Neural cell (in vitro differentiated cells): ENCODE data around the gene CDHR2.

Experiments
- CTCF ChIP-seq: fragments of 450-650 bp; IDR thresholded peaks from 2 replicates; pipeline ENCODE4 v1.5.1; 2014; ENCODE audit warnings: antibody characterized with exemption, mild to moderate bottlenecking, moderate library complexity; ENCODE audit not compliant: poor library complexity, severe bottlenecking
- EP300 ChIP-seq: fragments of 450-650 bp; conservative IDR thresholded peaks from 2 replicates; pipeline ENCODE4 v1.6.1; 2014; ENCODE audit warnings: antibody characterized with exemption, mild to moderate bottlenecking, moderate library complexity; ENCODE audit not compliant: poor library complexity, severe bottlenecking
- EZH2 ChIP-seq: fragments of 200-600, 300-800 bp; shearing (Covaris generic), sonication (generic); IDR thresholded peaks from 2 replicates; pipeline ENCODE4 v1.6.1; 2014; ENCODE audit warnings: antibody characterized with exemption, low read length, borderline replicate concordance, mild to moderate bottlenecking; ENCODE audit not compliant: insufficient read depth, poor library complexity, severe bottlenecking
- RAD21 ChIP-seq: fragments of 450-650 bp; conservative IDR thresholded peaks from 2 replicates; pipeline ENCODE4 v1.6.1; 2014; ENCODE audit warnings: antibody characterized with exemption, mild to moderate bottlenecking, moderate library complexity
- TAF1 ChIP-seq: IDR thresholded peaks from 2 replicates; pipeline ENCODE4 v1.6.1; 2012; ENCODE audit warnings: low read depth
- TF ChIP-seq, protein P1 (sequence below): IDR thresholded peaks from 2 replicates; pipeline ENCODE4 v1.6.1; 2012; ENCODE audit warnings: borderline replicate concordance

DNA sequence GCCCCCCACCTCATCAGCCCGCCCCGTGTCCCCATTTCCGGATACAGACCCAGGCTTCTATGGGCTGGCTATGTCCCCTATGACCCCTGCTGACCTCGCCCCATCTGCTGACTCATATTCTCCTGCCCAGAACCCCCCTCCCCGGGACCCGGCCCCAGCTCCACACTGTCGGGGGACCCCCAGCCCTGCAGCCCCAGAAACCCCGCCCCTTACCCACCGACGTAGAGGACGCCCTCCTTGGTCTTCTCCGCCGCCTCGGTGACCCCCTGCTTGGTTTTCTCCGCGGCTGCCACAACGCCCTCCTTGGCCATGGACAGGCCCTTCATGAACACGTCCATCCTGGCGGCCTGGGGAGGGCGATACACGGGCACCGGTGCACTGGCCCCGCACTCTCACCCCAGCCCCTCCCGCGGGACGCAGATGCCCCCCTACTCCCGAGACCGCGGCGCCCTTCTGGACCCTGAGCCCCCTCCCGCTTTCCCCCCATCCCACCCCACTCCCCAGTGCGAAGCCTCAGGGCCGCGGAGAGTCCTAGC lies 80.2 kb downstream of the CDHR2 start:
- no peak for TF ChIP-seq CTCF
- no peak for TF ChIP-seq RAD21
- TF ChIP-seq EP300, result no peak
- TF ChIP-seq TAF1, result no peak
- TF ChIP-seq EZH2, result no peak
- TF ChIP-seq, protein P1, sequence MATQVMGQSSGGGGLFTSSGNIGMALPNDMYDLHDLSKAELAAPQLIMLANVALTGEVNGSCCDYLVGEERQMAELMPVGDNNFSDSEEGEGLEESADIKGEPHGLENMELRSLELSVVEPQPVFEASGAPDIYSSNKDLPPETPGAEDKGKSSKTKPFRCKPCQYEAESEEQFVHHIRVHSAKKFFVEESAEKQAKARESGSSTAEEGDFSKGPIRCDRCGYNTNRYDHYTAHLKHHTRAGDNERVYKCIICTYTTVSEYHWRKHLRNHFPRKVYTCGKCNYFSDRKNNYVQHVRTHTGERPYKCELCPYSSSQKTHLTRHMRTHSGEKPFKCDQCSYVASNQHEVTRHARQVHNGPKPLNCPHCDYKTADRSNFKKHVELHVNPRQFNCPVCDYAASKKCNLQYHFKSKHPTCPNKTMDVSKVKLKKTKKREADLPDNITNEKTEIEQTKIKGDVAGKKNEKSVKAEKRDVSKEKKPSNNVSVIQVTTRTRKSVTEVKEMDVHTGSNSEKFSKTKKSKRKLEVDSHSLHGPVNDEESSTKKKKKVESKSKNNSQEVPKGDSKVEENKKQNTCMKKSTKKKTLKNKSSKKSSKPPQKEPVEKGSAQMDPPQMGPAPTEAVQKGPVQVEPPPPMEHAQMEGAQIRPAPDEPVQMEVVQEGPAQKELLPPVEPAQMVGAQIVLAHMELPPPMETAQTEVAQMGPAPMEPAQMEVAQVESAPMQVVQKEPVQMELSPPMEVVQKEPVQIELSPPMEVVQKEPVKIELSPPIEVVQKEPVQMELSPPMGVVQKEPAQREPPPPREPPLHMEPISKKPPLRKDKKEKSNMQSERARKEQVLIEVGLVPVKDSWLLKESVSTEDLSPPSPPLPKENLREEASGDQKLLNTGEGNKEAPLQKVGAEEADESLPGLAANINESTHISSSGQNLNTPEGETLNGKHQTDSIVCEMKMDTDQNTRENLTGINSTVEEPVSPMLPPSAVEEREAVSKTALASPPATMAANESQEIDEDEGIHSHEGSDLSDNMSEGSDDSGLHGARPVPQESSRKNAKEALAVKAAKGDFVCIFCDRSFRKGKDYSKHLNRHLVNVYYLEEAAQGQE, result no peak
